ENCODE results near the gene PEMT.

GRCh38 chr17:17577373-17577772 is 14.1 kb downstream of the PEMT start:
- no peak for TF ChIP-seq CTCF (IDR thresholded peaks at IDR 0.05)
- TF ChIP-seq POLR2A (IDR thresholded peaks at IDR 0.05) = no peak
